Ovary (tissue), 9 donors: Measurements from ENCODE around the gene RCSD1. TPM values are rescaled to one million over a fixed set of nuclear protein-coding genes. Genes with fewer than 3 reads are reported as not detected.

Experiments
- DNase-seq, 5 donors: peaks; one replicate each; pipeline ENCODE4 v3.0.0-alpha.2; 2019 to 2020
- H3K27ac ChIP-seq, 2 donors: fragments of 200-600 bp; one replicate each; pipeline versions ENCODE4 v1.5.1 to v1.8.0; 2019 to 2022
- H3K27me3 ChIP-seq: fragments of 200-600 bp; one replicate; pipeline ENCODE4 v1.8.0; 2022
- H3K36me3 ChIP-seq: fragments of 200-600 bp; sonication (generic); one replicate; pipeline ENCODE4 v1.5.1; 2019
- H3K4me1 ChIP-seq: one replicate; pipeline ENCODE4 v1.8.1; 2013; ENCODE audit warnings: mild to moderate bottlenecking, moderate library complexity; ENCODE audit not compliant: insufficient read depth
- H3K4me3 ChIP-seq: fragments of 200-600 bp; sonication (generic); one replicate; pipeline ENCODE4 v1.5.1; 2017
- H3K9me3 ChIP-seq, 2 donors: fragments of 200-600 bp in 1 of 2; sonication (generic) in 1 of 2; one replicate each; pipeline versions ENCODE4 v1.5.1 to v1.8.1; 2013 to 2019; ENCODE audit warnings: mild to moderate bottlenecking in 1 of 2, moderate library complexity in 1 of 2
- EP300 ChIP-seq: sonication (generic); formaldehyde crosslinking; IDR thresholded peaks from one replicate; pipeline ENCODE4 v1.6.1; 2017; ENCODE audit warnings: antibody characterized with exemption
- POLR2A ChIP-seq: fragments of 450-650 bp; IDR thresholded peaks from one replicate; pipeline ENCODE4 v1.6.1; 2017; ENCODE audit warnings: antibody characterized with exemption, mild to moderate bottlenecking, moderate library complexity
- WGBS, 3 donors: extraction: QIAGEN DNeasy Blood & Tissue Kit in 1 of 3; methylation state at CpG; one replicate each; pipeline versions ENCODE4 v1.1.5 to v1.1.7; 2013 to 2017; 5-methylcytosine and 5-hydroxymethylcytosine counted together
- intact Hi-C, 4 donors: fragments of 100-400 bp; cut with DNase I; formaldehyde crosslinking; loops; one replicate each; pipeline versions ENCODE4 v1.11.0 to v1.15.1; 2022 to 2023
- polyA plus RNA-seq, 2 donors: library from polyadenylated mRNA; stranded (reverse); fragments of 200-250 nt in 1 of 2; fragments of 350-450 nt in 1 of 2; fragmentation: Illumina TruSeq in 1 of 2; extraction: RNeasy Lipid Tissue Mini Kit (QIAGEN cat#74804) in 1 of 2; gene quantifications; one replicate each; pipeline ENCODE4 v1.2.3, GENCODE V29; 2013 to 2014
- total RNA-seq, 7 donors: library from RNA; depleted of rRNA in 2 of 7; stranded (reverse); fragments of >200 nt in 2 of 7; fragmentation: NEBNext Ultra II Directional in 3 of 7; extraction: Animal tissue kit (Norgen Biotek cat#: 25700) in 3 of 7; gene quantifications; one replicate each; pipeline versions ENCODE4 v1.1.0 to v1.2.4, GENCODE V29; 2016 to 2023
- TF ChIP-seq, protein P1 (sequence below), 3 donors: fragments of 450-650 bp in 2 of 3; fragments of 200-600 bp in 1 of 3; IDR thresholded peaks; one replicate each; pipeline versions ENCODE4 v1.5.1 to v1.8.0; 2016 to 2022; ENCODE audit warnings: antibody characterized with exemption in 3 of 3, mild to moderate bottlenecking in 1 of 3
- donor health status: DM: no; HTN: no; CAD: no; lungs with moderate emphysema.
- donor health status: DM: no; HTN: no; CAD: no.
- donor health status: Bipolar disorder and iron deficiency.
- donor health status: DM: yes; HTN: yes; CAD: no.
- donor health status: DM: no; HTN: no; CAD: no.
- donor health status: DM: yes; HTN: yes; CAD: no.

Gene RCSD1
- total and polyA plus RNA-seq, 9 donors, result 2.1 to 10.9 (median 3.2) TPM

DNA sequence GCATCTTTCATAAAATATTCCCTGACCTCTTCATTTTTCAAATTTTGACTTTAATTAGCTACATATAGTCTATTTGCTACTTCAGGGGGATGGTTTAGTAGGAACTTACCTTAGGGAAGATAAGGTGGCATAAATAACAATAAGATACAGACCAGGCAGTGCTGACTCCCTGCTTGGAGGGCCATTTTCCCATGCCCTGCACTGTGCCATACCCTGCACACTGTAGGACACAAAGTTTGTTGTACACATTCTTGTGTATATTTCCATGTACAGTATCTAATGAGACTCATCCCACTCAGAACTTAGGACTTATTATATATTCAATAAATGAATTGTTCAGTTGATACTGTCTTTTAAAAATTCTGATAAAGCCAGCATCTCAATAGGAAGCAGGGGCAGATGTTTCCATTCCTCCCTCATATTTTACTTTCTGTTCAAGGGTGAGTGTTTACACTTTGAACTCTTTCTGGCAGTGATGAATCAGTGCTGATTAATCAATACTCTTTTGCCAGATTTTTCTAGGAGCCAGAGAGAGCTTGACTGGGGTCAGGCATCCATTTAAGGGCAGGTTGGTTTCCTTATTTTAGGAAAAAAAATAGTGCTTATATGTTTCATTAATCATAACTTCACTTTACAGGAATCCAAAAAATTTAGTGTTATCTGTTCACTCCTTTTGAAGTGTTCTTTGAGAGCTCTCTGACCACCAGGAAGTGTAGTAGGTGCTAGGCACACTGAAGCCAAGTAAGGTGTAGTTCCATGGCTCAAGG, 122.4 kb downstream of the RCSD1 start:
- Histone ChIP-seq H3K36me3 (no peaks in the 10 kb centered on the region), H3K9me3 (no peaks in the 10 kb centered on the region), H3K4me3 (no peak overlapping the region), H3K27me3 (no peaks in the 10 kb centered on the region), H3K27ac (no peak overlapping the region), H3K4me1 (peaks cover 5% of the 10 kb centered on the region)
- DNase-seq, result no peak
- intact Hi-C loops, result no loop called here
- TF ChIP-seq EP300 (no peak), POLR2A (no peak)
- TF ChIP-seq, protein P1, sequence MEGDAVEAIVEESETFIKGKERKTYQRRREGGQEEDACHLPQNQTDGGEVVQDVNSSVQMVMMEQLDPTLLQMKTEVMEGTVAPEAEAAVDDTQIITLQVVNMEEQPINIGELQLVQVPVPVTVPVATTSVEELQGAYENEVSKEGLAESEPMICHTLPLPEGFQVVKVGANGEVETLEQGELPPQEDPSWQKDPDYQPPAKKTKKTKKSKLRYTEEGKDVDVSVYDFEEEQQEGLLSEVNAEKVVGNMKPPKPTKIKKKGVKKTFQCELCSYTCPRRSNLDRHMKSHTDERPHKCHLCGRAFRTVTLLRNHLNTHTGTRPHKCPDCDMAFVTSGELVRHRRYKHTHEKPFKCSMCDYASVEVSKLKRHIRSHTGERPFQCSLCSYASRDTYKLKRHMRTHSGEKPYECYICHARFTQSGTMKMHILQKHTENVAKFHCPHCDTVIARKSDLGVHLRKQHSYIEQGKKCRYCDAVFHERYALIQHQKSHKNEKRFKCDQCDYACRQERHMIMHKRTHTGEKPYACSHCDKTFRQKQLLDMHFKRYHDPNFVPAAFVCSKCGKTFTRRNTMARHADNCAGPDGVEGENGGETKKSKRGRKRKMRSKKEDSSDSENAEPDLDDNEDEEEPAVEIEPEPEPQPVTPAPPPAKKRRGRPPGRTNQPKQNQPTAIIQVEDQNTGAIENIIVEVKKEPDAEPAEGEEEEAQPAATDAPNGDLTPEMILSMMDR (IDR thresholded peaks at IDR 0.05), result no peak

DNA sequence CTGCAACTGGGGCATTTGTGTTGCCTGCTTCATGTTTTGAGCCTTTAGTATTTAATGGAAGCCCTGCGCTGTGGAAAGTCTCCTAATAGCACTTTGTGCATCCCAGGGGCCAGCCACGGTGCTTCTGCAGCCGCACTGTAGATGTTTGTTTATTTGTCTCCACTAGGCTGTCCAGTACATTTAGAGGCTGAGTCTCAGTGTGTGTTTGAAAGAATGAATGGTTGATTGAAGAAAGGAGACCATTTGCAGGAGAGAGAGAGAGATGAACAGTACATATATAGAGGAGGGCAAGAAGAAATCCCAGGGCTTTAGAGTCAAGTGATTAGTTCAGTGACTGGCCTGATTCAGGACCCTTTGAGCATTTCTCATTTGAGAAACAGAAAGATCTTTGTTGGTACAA, 125.6 kb downstream of the RCSD1 start:
- TF ChIP-seq, protein P1 (IDR thresholded peaks at IDR 0.05), result no peak
- TF ChIP-seq POLR2A, result no peak
- TF ChIP-seq EP300, result no peak
- H3K4me1 ChIP-seq, result peaks cover 5% of the 10 kb centered on the region
- 75 to 90% (median 86%) methylated on average over 3 of the region's 3 CpGs for WGBS, 3 donors
- no peaks in the 10 kb centered on the region for H3K9me3 ChIP-seq
- intact Hi-C loops, result no loop called here
- H3K27me3 ChIP-seq, result no peaks in the 10 kb centered on the region
- no peak for DNase-seq
- no peak overlapping the region for H3K27ac ChIP-seq
- no peak overlapping the region for H3K4me3 ChIP-seq
- no peaks in the 10 kb centered on the region for H3K36me3 ChIP-seq

Other genes with a start within 250 kb of the RCSD1 start
- 1 to 10 TPM in 2 of 7 donors, under 1 TPM in 5; 0.32 to 1.6 (median 0.43) TPM for gene CD247, start 111.7 kb upstream of the RCSD1 start, total RNA-seq
- gene CD247, start 111.7 kb upstream of the RCSD1 start, polyA plus RNA-seq, result 1 to 10 TPM in 1 of 2 donors, under 1 TPM in 1; 0.64 to 3.3 TPM
- gene CREG1, start 76.5 kb upstream of the RCSD1 start, total RNA-seq, result 100 to 1,000 TPM in 3 of 7 donors, 10 to 100 TPM in 4; 82.2 to 151 (median 96.8) TPM
- gene CREG1, start 76.5 kb upstream of the RCSD1 start, polyA plus RNA-seq, result 100 to 1,000 TPM in 1 of 2 donors, 10 to 100 TPM in 1; 94.1 to 203 TPM
- 100 to 1,000 TPM in 3 of 7 donors, 10 to 100 TPM in 4; 43.0 to 114 (median 80.1) TPM for gene MPZL1, start 91.8 kb downstream of the RCSD1 start, total RNA-seq
- 100 to 1,000 TPM in 1 of 2 donors, 10 to 100 TPM in 1; 30.3 to 180 TPM for gene MPZL1, start 91.8 kb downstream of the RCSD1 start, polyA plus RNA-seq